Measurements from ENCODE around the gene MPG.

DNA sequence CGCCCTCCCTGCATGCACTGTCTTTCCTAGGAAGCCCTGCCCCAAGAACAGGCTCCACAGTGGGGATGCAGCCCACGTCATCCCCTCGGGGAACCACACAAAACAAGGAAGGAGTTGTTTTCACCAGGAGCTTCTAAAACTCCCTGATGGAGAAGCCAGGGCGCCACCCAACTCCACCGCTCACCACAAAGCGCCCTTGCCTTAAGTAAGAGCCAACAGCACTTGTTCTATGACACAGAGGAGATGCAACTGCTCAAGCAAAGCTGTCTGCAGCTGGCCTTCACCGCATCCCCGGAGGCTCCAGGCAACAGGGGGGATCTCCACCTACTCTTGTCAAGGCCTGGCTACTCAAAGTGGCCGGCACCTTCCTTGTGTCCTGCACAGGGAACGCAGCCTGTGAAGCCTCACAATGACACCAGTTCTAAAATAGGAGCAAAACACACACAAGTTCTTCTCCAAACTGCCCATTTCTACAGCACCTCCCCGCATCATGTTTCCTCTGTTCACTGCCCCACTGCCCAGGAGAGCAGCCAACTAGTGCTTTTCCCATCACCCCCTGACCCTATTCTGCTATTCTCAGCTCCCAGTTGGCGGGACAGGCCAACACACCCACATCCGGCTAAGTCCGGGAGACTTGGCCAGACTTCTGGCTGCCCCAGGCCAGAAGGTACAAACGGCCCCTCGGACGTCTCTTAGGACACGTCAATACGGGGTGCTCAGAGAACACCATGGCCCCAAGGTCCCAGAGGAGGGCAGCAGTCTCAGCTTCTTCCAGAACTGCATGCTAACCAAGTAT, 24.2 kb downstream of the MPG start:
- TF ChIP-seq, protein P1, sequence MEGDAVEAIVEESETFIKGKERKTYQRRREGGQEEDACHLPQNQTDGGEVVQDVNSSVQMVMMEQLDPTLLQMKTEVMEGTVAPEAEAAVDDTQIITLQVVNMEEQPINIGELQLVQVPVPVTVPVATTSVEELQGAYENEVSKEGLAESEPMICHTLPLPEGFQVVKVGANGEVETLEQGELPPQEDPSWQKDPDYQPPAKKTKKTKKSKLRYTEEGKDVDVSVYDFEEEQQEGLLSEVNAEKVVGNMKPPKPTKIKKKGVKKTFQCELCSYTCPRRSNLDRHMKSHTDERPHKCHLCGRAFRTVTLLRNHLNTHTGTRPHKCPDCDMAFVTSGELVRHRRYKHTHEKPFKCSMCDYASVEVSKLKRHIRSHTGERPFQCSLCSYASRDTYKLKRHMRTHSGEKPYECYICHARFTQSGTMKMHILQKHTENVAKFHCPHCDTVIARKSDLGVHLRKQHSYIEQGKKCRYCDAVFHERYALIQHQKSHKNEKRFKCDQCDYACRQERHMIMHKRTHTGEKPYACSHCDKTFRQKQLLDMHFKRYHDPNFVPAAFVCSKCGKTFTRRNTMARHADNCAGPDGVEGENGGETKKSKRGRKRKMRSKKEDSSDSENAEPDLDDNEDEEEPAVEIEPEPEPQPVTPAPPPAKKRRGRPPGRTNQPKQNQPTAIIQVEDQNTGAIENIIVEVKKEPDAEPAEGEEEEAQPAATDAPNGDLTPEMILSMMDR (IDR thresholded peaks at IDR 0.05), result peak in 1 of 3 donors; percentile 8
- no peak for TF ChIP-seq POLR2A (IDR thresholded peaks at IDR 0.05)
